ENCODE measurements around the gene ACOXL.
"Not testable (repeated sequence)": the region's sequence is repeated elsewhere in the genome, so short reads cannot be mapped to it uniquely, and the experiment has no call there.

The ACOXL gene

DNA sequence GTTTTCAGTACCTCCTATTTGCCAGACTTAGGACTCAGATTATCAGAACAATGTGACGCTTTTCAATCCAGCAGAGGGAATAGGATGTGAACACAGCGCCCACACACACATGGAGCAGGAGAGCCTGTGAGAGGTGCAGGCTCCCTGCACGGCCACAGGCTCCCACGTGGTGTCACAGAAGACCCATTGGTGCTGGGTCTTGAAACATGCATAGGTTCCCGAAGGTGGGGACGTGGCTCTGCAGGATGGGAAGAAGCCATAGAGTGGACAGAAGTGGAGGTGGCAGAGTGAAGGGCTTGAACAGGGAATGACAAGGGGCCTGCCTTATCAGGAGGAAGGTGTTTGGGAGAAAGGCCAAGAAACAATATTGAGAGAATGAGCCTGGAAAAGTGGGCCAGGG, 309.9 kb downstream of the ACOXL start:
- DNase-seq (ENCODE audit: low read depth) = no peak

DNA sequence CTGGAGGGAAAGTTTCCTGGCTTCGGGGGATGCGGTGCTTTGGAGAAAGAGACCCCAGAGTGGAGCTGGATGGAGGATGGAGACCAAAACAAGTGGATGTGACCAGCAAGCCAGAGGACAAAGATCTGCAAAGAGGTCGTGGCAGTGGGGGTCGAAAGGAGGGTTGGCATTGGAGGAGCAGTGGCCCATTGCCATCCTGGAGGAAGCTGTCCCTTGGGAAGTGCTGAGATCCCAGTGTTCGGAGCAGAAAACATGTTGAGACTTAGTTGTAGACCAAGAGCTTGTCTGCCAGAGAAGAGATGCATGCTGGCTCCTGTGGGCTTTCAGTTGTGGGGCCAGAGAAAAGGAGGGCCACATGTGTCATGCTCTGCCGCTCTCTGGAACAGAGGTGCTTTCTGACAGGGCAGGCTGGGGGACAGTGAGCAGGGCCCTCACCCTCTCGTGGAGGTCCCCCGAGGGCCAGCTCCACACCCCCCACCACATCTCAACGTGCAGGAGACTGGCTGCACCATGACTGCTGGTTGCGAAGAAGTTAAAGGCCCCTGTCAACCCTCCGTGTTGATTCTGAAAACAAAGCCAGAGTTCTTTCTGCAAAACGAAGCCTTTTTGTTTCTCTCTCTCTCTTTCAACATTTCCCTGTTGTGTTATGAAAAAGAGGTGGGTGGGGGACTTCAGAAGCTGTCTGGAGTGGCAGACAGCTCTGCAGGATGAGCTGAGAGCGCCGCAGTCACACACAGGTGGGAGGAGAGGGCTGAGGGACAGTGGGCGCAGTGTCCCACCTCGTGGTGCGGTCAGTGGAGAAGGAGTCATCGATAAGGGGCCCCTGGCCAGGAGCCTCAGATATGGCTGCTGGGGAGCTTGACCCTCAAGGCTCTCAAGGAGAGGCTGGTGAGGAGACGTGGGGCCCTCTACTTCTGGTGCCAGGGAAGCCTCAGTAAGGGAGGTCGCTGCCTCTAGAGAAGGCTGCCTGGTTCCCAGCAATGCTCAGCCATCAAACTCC, 310.7 kb downstream of the ACOXL start:
- DNase-seq (ENCODE audit: low read depth) = no peak

DNA sequence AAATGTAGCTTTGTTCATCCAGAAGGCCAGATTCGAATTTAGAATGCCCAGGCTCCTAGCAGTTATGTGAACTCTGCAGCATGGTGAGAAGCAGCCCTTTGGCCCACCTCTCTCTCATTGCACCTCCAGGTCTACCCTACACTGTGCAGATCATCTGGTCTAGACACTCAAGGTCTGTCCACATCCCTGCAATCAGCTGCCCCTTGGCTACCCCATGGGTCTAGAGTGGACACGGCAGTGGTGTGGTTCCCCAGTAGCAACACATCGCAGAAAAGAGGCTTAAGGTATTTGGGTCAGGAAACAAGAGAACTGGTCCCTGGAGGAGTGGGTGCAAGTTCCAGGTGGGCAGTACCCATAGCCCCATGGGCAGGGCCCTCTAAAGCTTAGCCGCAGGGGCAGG, 311.7 kb downstream of the ACOXL start:
- no peak for DNase-seq (ENCODE audit: low read depth)

DNA sequence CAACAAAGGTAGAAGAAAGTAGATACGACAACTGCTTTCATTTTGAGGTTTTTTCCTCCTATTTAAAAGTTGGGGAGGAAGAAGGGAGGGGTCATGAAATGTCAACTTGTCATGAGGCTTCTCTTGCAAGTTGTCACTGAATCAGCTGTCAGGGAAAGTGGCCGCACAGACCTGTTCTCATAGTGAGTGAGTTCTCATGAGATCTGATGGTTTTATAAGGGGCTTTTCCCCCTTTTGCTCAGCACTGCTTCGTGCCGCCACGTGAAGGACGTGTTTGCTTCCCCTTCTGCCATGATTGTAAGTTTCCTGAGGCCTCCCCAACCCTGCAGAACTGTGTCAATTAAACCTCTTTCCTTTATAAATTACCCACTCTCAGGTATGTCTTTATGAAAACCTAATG, 312.9 kb downstream of the ACOXL start:
- DNase-seq (ENCODE audit: low read depth) = not testable (repeated sequence)

GRCh38 chr2:111045771-111046444, 313.5 kb downstream of the ACOXL start:
- no peak for DNase-seq (ENCODE audit: low read depth)

- no peak for DNase-seq (ENCODE audit: low read depth)
These were observed 314.3 kb downstream of the ACOXL start for GRCh38 chr2:111046670-111047069.

GRCh38 chr2:111048856-111049768, 316.7 kb downstream of the ACOXL start:
- no peak for DNase-seq (ENCODE audit: low read depth)

GRCh38 chr2:111049792-111050640, 317.6 kb downstream of the ACOXL start:
- no peak for DNase-seq (ENCODE audit: low read depth)

DNA sequence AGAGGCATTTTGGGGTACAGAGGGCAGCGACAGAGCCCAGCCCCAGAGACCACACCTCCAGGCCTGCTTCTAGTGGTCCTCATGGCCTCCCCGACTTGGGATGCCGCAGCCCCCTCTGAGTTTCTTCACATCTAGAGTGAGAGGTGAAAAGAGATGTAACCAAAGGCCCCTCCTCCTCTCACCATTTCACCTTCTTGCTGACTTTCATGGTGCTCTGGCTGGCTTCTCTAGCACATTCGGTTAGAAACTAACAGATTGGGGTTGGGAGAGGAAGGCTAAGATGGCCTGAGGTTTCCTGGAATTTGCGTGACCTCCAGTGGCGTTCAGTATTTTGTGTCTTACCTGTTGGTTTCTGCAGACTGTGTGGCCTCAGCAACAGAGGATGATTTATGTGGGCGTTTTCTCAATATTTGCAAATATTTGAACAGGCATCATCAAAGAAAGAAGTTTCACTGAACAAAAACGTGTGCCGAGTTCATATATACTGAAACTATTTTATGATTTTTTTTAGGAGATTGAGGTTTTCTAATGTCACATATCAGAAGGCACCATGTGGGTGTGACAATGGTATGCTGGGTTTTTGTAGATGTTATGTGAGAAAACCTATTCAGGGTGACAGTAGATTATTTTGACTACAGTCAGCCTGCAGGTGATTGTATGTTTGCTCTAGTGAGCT, 318.5 kb downstream of the ACOXL start:
- no peak for DNase-seq (ENCODE audit: low read depth)

- DNase-seq (ENCODE audit: low read depth) = no peak
These were observed 320.2 kb downstream of the ACOXL start for GRCh38 chr2:111052621-111053020.

GRCh38 chr2:111053266-111053665, 320.9 kb downstream of the ACOXL start:
- DNase-seq (ENCODE audit: low read depth) = no peak

DNA sequence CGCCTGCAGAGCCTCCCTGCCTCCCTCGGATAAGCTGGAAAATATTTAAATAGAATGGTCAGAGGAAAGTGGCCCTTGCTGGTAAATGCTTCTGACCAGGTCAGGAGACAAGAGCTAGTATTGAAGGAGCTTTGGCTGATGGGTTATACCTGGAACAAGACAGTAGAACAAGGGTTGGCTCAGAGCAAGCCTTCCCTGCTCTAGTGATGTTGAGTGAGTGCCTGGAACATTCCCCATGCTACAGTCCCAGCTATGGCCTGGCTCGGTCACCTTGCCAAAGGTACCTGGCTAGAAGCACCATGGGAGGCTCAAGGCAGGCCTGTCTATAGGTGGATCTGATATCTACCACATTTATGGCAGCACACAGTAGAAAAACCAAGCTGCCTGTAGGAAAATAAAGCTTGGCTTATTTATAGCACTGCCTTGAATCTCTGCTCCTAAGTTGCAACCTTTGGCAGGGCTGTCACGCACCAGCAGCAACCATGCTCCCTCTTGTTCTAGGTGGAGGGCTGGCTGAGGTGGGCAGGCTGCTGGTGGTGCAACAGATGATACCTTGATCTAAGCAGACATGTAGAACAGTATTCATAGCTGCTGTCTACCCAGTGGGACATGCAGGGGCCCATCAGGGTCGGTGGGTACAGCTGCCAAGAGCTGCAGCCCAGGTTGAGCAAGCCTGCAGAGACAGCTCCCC, 321.6 kb downstream of the ACOXL start:
- no peak for DNase-seq (ENCODE audit: low read depth)

GRCh38 chr2:111054791-111055691, 322.7 kb downstream of the ACOXL start:
- no peak for DNase-seq (ENCODE audit: low read depth)

- DNase-seq (ENCODE audit: low read depth) = no peak
These were observed 323.4 kb downstream of the ACOXL start for GRCh38 chr2:111055735-111056134.

DNA sequence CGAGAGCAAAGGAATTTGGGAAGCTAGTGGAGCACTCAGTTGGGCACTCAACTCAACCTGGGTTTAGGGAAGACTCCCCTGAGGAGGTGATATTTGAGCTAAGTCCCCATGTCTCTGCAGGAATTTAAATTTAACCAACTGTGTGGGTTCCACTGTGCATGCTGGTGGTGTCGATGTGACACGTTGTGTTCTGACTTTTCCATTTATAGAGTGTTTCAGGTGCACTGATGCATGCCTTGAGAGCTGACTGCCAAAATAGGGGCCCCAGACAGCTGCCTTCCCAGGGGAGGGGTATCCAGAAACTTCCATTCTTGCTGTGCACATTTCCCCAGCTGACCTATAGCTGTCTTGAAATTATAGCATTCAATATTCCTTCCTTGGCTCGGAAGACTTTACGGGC, 324.7 kb downstream of the ACOXL start:
- DNase-seq (ENCODE audit: low read depth) = no peak

DNA sequence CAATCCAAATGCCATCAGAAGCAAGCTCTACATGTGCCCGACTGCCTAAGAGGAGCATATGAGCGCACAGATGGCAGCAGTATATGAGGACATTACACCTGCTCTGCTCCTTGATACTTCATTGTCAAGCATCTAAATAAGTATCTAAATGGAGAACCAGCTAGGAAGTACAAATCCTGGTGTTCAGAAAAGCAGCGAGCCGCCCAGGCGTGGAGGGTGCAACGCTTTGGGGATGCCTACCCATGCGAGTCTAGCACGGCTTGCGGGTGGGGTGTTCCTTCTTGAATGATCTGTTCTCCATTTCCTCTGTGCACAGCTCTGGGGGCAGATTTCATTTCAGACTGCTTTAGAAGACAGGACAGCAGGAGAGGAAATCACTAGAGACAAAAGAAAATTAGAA, 325.3 kb downstream of the ACOXL start:
- DNase-seq (ENCODE audit: low read depth) = no peak

- no peak for DNase-seq (ENCODE audit: low read depth)
These were observed 325.9 kb downstream of the ACOXL start for GRCh38 chr2:111058264-111058663.

DNA sequence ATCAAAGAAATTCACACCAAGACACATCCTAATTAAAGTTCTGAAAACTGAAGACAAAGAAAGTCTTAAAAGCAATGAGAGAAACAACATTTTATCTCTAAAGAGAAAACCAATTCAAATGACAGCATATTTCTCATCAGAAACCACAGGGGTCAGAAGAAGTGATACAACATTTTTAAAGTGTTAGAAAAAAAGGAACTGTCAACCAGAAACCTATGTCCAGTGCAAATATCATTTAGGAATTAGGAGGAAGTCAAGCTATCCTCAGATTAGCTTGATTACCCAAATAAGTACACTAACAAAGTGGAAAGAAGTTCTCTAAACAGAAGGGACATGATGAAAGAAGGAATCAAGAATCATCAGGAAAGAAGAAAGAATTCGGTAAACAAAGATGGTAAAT, 328.8 kb downstream of the ACOXL start:
- no peak for DNase-seq (ENCODE audit: low read depth)

DNA sequence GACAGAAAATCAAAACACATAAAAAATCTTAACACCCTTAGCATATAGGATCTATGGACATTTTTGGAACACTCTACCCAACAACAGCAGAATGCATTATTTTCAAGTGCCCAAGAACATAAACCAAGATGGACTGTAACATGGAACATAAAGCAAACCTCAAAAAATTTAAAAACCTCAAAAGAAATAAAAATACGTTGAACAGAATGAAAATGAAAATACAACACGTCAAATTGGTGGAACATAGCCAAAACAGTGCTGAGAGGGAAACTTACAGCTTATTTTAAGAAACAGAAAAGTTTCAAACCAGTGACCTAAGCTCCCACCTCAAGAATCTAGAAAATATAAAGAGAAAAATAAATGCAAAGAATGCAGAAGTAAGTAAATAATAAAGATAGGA, 330.0 kb downstream of the ACOXL start:
- no peak for DNase-seq (ENCODE audit: low read depth)

Measured in stimulated activated CD8-positive, alpha-beta memory T cell treated with anti-CD3 and anti-CD28 coated beads, Interleukin-15, amount 100 ng/mL, for 1 hour (primary cell).